Neural progenitor cell (in vitro differentiated cells): ENCODE data around the gene TBX6. TPM values are rescaled to one million over a fixed set of nuclear protein-coding genes. Genes with fewer than 3 reads are reported as not detected.

ENCODE experiments used
- DNase-seq: peaks from one replicate; pipeline ENCODE4 v3.0.0-alpha.2; 2016; ENCODE audit warnings: low spot score
- H2AFZ ChIP-seq: fragments of 200-600 bp; sonication (generic); replicated peaks from 2 replicates; pipeline ENCODE4 v1.6.1; 2016; ENCODE audit warnings: antibody characterized with exemption
- H3F3A ChIP-seq: fragments of 200-600 bp; sonication (generic); 2 replicates; pipeline ENCODE4 v1.6.1; 2016; ENCODE audit warnings: antibody characterized with exemption, low read depth
- H3K27ac ChIP-seq: fragments of 200-600 bp; sonication (generic); 2 replicates; pipeline ENCODE4 v1.5.1; 2016; ENCODE audit warnings: mild to moderate bottlenecking
- H3K27me3 ChIP-seq: fragments of 200-600 bp; sonication (generic); 2 replicates; pipeline ENCODE4 v1.6.1; 2016; ENCODE audit warnings: mild to moderate bottlenecking, moderate library complexity
- H3K36me3 ChIP-seq: fragments of 200-600 bp; sonication (generic); 2 replicates; pipeline ENCODE4 v1.5.1; 2016
- H3K4me1 ChIP-seq: fragments of 200-600 bp; sonication (generic); 2 replicates; pipeline ENCODE4 v1.6.1; 2016; ENCODE audit warnings: mixed run types
- H3K4me2 ChIP-seq: fragments of 200-600 bp; sonication (generic); 2 replicates; pipeline ENCODE4 v1.6.1; 2016
- H3K4me3 ChIP-seq: fragments of 200-600 bp; sonication (generic); 2 replicates; pipeline ENCODE4 v1.5.1; 2016
- H3K79me2 ChIP-seq: fragments of 200-600 bp; sonication (generic); 2 replicates; pipeline ENCODE4 v1.6.1; 2016; ENCODE audit warnings: low read depth
- H3K9ac ChIP-seq: fragments of 200-600 bp; sonication (generic); 2 replicates; pipeline ENCODE4 v1.6.1; 2016
- H3K9me3 ChIP-seq: fragments of 200-600 bp; sonication (generic); 2 replicates; pipeline ENCODE4 v1.5.1; 2016; ENCODE audit warnings: low read depth
- H4K20me1 ChIP-seq: fragments of 200-600 bp; sonication (generic); 2 replicates; pipeline ENCODE4 v1.6.1; 2016; ENCODE audit warnings: low read depth
- H3K27ac Mint-ChIP-seq: 3 replicates; pipeline ENCODE4 v1.8.0; 2021; ENCODE audit warnings: mixed read lengths
- H3K27me3 Mint-ChIP-seq: 2 replicates; pipeline ENCODE4 v1.8.0; 2022; ENCODE audit warnings: low read depth, mild to moderate bottlenecking, inconsistent platforms, moderate library complexity, mixed read lengths; ENCODE audit not compliant: insufficient read depth
- H3K36me3 Mint-ChIP-seq: 3 replicates; pipeline ENCODE4 v1.8.0; 2021; ENCODE audit warnings: mixed read lengths
- H3K4me1 Mint-ChIP-seq: 3 replicates; pipeline ENCODE4 v1.8.0; 2021; ENCODE audit warnings: mixed read lengths
- H3K4me3 Mint-ChIP-seq: 3 replicates; pipeline ENCODE4 v1.8.0; 2021; ENCODE audit warnings: mild to moderate bottlenecking, moderate library complexity, mixed read lengths
- H3K9me3 Mint-ChIP-seq: 3 replicates; pipeline ENCODE4 v1.8.0; 2020; ENCODE audit warnings: mixed read lengths
- CTCF ChIP-seq: fragments of 200-600 bp; sonication (generic); IDR thresholded peaks from 2 replicates; pipeline ENCODE4 v1.5.1; 2017; ENCODE audit warnings: antibody characterized with exemption, mild to moderate bottlenecking
- EZH2 ChIP-seq: fragments of 200-600 bp; sonication (generic); IDR thresholded peaks from 2 replicates; pipeline ENCODE4 v1.6.1; 2017; ENCODE audit warnings: antibody characterized with exemption, mild to moderate bottlenecking, moderate library complexity
- EZH2phosphoT487 ChIP-seq: fragments of 200-600 bp; sonication (generic); IDR thresholded peaks from 2 replicates; pipeline ENCODE4 v1.6.1; 2017; ENCODE audit warnings: antibody characterized with exemption
- total RNA-seq: library from RNA; depleted of rRNA; stranded (reverse); fragments of >200 nt; gene quantifications from 2 replicates; pipeline ENCODE4 v1.2.3, GENCODE V29; 2015; ENCODE audit warnings: low replicate concordance

Gene TBX6
- total RNA-seq, 1 donor from 2014 or later, result 0.39 TPM

GRCh38 chr16:30114411-30114810 is 22.7 kb upstream of the TBX6 start:
- TF ChIP-seq EZH2phosphoT487, result no peak
- no peak for TF ChIP-seq EZH2
- no peak for TF ChIP-seq CTCF
- Histone ChIP-seq H3K4me2 (no peak overlapping the region), H4K20me1 (peaks cover 35% of the 10 kb centered on the region), H2AFZ (no peak overlapping the region), H3K9me3 (no peaks in the 10 kb centered on the region), H3K27ac (peak overlapping the region; percentile 65), H3K79me2 (no peaks in the 10 kb centered on the region), H3K4me1 (no peaks in the 10 kb centered on the region), H3K9ac (no peak overlapping the region), H3F3A (peaks cover 37% of the 10 kb centered on the region), H3K36me3 (no peaks in the 10 kb centered on the region), H3K4me3 (no peak overlapping the region), H3K27me3 (no peaks in the 10 kb centered on the region)
- Mint-ChIP-seq H3K4me1 (peaks cover 5% of the 10 kb centered on the region), H3K27ac (no peak overlapping the region), H3K9me3 (no peaks in the 10 kb centered on the region), H3K4me3 (no peak overlapping the region), H3K36me3 (peaks cover 9% of the 10 kb centered on the region), H3K27me3 (peaks cover 6% of the 10 kb centered on the region)
- no peak for DNase-seq

- no peak for DNase-seq
- peaks cover 5% of the 10 kb centered on the region for H3K4me1 Mint-ChIP-seq
Observed at GRCh38 chr16:30113711-30114333, 22.1 kb upstream of the TBX6 start.

GRCh38 chr16:30113031-30113710 is 21.4 kb upstream of the TBX6 start, which contains the start of gene GDPD3:
TSS of gene GDPD3 (minus strand) at chr16:30113537. CDS start at chr16:30113478, 59 bp downstream.
- Histone ChIP-seq H4K20me1 (peaks cover 39% of the 10 kb centered on the region), H3K9me3 (no peaks in the 10 kb centered on the region), H3K27ac (peak within 1 kb of the TSS; percentile 65), H3K4me2 (no peak within 1 kb of the TSS), H2AFZ (no peak within 1 kb of the TSS), H3K9ac (no peak within 1 kb of the TSS), H3K4me1 (no peaks in the 10 kb centered on the region), H3K4me3 (no peak within 1 kb of the TSS), H3F3A (peaks cover 42% of the 10 kb centered on the region), H3K79me2 (no peaks in the 10 kb centered on the region), H3K36me3 (no peaks in the 10 kb centered on the region), H3K27me3 (no peaks in the 10 kb centered on the region)
- DNase-seq, result peak; percentile 39
- no peak within 1 kb of the TSS for H3K27ac Mint-ChIP-seq
- peaks cover 6% of the 10 kb centered on the region for H3K27me3 Mint-ChIP-seq
- H3K4me1 Mint-ChIP-seq, result peaks cover 5% of the 10 kb centered on the region
- peaks cover 4% of the 10 kb centered on the region for H3K36me3 Mint-ChIP-seq
- H3K4me3 Mint-ChIP-seq, result peak within 1 kb of the TSS; percentile 41
- TF ChIP-seq EZH2phosphoT487 (no peak), EZH2 (no peak), CTCF (no peak)
- H3K9me3 Mint-ChIP-seq, result no peaks in the 10 kb centered on the region

More at GRCh38 chr16:30113711-30114333, 22.1 kb upstream of the TBX6 start:
- Mint-ChIP-seq H3K36me3 (peaks cover 6% of the 10 kb centered on the region), H3K4me3 (peak overlapping the region; percentile 41), H3K27ac (no peak overlapping the region), H3K9me3 (no peaks in the 10 kb centered on the region), H3K27me3 (peaks cover 6% of the 10 kb centered on the region)
- H3K9me3 ChIP-seq, result no peaks in the 10 kb centered on the region
- no peak overlapping the region for H3K4me3 ChIP-seq
- no peaks in the 10 kb centered on the region for H3K79me2 ChIP-seq
- H3K27me3 ChIP-seq, result no peaks in the 10 kb centered on the region
- TF ChIP-seq EZH2 (no peak), CTCF (no peak), EZH2phosphoT487 (no peak)
- peak overlapping the region; percentile 65 for H3K27ac ChIP-seq
- H3K4me2 ChIP-seq, result no peak overlapping the region
- no peaks in the 10 kb centered on the region for H3K4me1 ChIP-seq
- H3K9ac ChIP-seq, result no peak overlapping the region
- H3F3A ChIP-seq, result peaks cover 42% of the 10 kb centered on the region
- H2AFZ ChIP-seq, result no peak overlapping the region
- peaks cover 35% of the 10 kb centered on the region for H4K20me1 ChIP-seq
- H3K36me3 ChIP-seq, result no peaks in the 10 kb centered on the region
